Right atrium auricular region (tissue), 2 donors: ENCODE measurements around the gene NDST1. TPM values are rescaled to one million over a fixed set of nuclear protein-coding genes. Genes with fewer than 3 reads are reported as not detected.

Experiments used
- DNase-seq: peaks from one replicate; pipeline ENCODE4 v3.0.0-alpha.2; 2019; ENCODE audit warnings: low spot score
- H3K27ac ChIP-seq, 2 donors: fragments of 200-600 bp; sonication (generic); 1 replicate in 1 of 2; 2 replicates in 1 of 2; pipeline ENCODE4 v1.5.1; 2016 to 2019
- H3K27me3 ChIP-seq, 2 donors: fragments of 200-600 bp; sonication (generic); one replicate each; pipeline versions ENCODE4 v1.5.1 to v1.6.0; 2017 to 2019
- H3K36me3 ChIP-seq: fragments of 200-600 bp; sonication (generic); one replicate; pipeline ENCODE4 v1.5.1; 2016
- H3K4me1 ChIP-seq, 2 donors: fragments of 200-600 bp; sonication (generic); one replicate each; pipeline versions ENCODE4 v1.5.1 to v1.6.0; 2017 to 2019
- H3K4me3 ChIP-seq, 2 donors: fragments of 200-600 bp; sonication (generic); 1 replicate in 1 of 2; 2 replicates in 1 of 2; pipeline ENCODE4 v1.5.1; 2017 to 2019; ENCODE audit warnings: mild to moderate bottlenecking in 1 of 2, moderate library complexity in 1 of 2
- H3K9me3 ChIP-seq, 2 donors: fragments of 200-600 bp; sonication (generic); one replicate each; pipeline ENCODE4 v1.5.1; 2019
- CTCF ChIP-seq, 2 donors: fragments of 200-600 bp; sonication (generic); IDR thresholded peaks; one replicate each; pipeline ENCODE4 v1.5.1; 2019; ENCODE audit warnings: antibody characterized with exemption in 2 of 2
- total RNA-seq, 2 donors: library from RNA; depleted of rRNA; stranded (reverse); fragments of >200 nt; gene quantifications; one replicate each; pipeline ENCODE4 v1.1.0, GENCODE V29; 2016

NDST1 gene
- total RNA-seq, 2 donors from 2014 or later, result 81.4 to 91.8 TPM

DNA sequence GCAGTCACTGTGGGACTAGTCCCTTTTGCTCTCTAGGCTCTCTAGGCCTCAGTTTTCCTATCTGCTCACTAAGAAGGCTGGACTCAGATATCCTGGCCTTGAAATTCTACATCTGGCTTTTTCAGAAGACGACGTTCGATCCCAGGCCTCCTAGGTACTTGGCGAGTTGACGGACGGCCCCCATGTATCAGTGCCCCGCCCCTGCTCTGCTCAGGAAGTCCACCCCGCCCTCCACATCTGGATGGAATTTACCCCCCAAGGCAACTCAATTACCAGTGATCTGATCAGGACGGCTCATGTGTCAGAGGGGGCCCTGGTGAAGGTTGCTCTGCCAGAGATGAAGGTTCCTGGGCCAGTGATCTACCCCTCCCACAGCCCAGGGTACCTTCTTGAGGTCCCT is 88.4 kb downstream of the NDST1 start:
- TF ChIP-seq CTCF (IDR thresholded peaks at IDR 0.05), result no peak
- Histone ChIP-seq H3K4me3 (no peak overlapping the region), H3K9me3 (no peaks in the 10 kb centered on the region), H3K36me3 (no peaks in the 10 kb centered on the region), H3K27ac (peak overlapping the region; percentile 62 to 78), H3K27me3 (no peaks in the 10 kb centered on the region), H3K4me1 (peaks cover 0 to 91% of the 10 kb centered on the region in 2 donors)
- no peak for DNase-seq

- DNase-seq, result no peak
- no peak for TF ChIP-seq CTCF (IDR thresholded peaks at IDR 0.05)
- no peaks in the 10 kb centered on the region for H3K9me3 ChIP-seq
- H3K4me3 ChIP-seq, result no peak overlapping the region
- no peaks in the 10 kb centered on the region for H3K27me3 ChIP-seq
- H3K27ac ChIP-seq, result peak overlapping the region in 1 of 2 donors; percentile 78
- no peaks in the 10 kb centered on the region for H3K36me3 ChIP-seq
- peaks cover 0 to 91% of the 10 kb centered on the region in 2 donors for H3K4me1 ChIP-seq
Observed at GRCh38 chr5:150596826-150597225, 88.9 kb downstream of the NDST1 start.

GRCh38 chr5:150598006-150598405 is 90.1 kb downstream of the NDST1 start:
- Histone ChIP-seq H3K27ac (peak overlapping the region; percentile 80 to 99), H3K36me3 (no peaks in the 10 kb centered on the region), H3K9me3 (no peaks in the 10 kb centered on the region), H3K27me3 (no peaks in the 10 kb centered on the region), H3K4me3 (no peak overlapping the region), H3K4me1 (peaks cover 0 to 90% of the 10 kb centered on the region in 2 donors)
- TF ChIP-seq CTCF (IDR thresholded peaks at IDR 0.05), result no peak
- no peak for DNase-seq

- TF ChIP-seq CTCF (IDR thresholded peaks at IDR 0.05), result no peak
- peaks cover 0 to 90% of the 10 kb centered on the region in 2 donors for H3K4me1 ChIP-seq
- DNase-seq, result no peak
- H3K9me3 ChIP-seq, result no peaks in the 10 kb centered on the region
- no peak overlapping the region for H3K4me3 ChIP-seq
- H3K27me3 ChIP-seq, result no peaks in the 10 kb centered on the region
- H3K36me3 ChIP-seq, result no peaks in the 10 kb centered on the region
- H3K27ac ChIP-seq, result peak overlapping the region; percentile 80 to 99
Observed at GRCh38 chr5:150598821-150599273, 90.9 kb downstream of the NDST1 start.

DNA sequence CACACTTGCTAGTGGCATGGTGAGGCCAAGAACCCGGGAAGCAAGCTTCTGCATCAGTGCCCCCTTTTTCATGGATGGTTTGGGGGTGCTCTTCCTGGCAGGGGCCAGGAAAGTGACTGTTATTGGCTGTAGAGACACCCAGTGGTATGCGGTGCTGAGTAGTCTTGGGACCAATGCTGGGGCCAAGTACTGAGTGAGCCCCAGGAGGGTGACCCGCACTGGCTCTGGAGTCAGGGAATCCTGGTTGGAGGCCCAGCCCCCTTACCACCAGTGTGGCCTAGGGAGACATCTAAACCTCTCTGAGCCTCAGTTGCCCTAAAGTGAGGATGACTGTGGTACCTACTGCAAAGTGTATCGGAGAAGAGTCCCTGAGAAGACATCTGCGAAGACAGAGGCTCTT is 91.3 kb downstream of the NDST1 start:
- Histone ChIP-seq H3K36me3 (no peaks in the 10 kb centered on the region), H3K9me3 (no peaks in the 10 kb centered on the region), H3K27me3 (no peaks in the 10 kb centered on the region), H3K4me1 (peaks cover 0 to 90% of the 10 kb centered on the region in 2 donors), H3K4me3 (no peak overlapping the region), H3K27ac (peak overlapping the region; percentile 80 to 99)
- DNase-seq, result no peak
- TF ChIP-seq CTCF (IDR thresholded peaks at IDR 0.05), result no peak

- Histone ChIP-seq H3K36me3 (no peaks in the 10 kb centered on the region), H3K9me3 (no peaks in the 10 kb centered on the region), H3K4me1 (peaks cover 0 to 88% of the 10 kb centered on the region in 2 donors), H3K27me3 (no peaks in the 10 kb centered on the region), H3K4me3 (no peak overlapping the region), H3K27ac (peak overlapping the region; percentile 80 to 99)
- peak; percentile 91 for DNase-seq
- TF ChIP-seq CTCF (IDR thresholded peaks at IDR 0.05), result no peak
Observed at GRCh38 chr5:150599917-150600511, 92.1 kb downstream of the NDST1 start.
